ENCODE data around the gene SLIT3.

Gene SLIT3

DNA sequence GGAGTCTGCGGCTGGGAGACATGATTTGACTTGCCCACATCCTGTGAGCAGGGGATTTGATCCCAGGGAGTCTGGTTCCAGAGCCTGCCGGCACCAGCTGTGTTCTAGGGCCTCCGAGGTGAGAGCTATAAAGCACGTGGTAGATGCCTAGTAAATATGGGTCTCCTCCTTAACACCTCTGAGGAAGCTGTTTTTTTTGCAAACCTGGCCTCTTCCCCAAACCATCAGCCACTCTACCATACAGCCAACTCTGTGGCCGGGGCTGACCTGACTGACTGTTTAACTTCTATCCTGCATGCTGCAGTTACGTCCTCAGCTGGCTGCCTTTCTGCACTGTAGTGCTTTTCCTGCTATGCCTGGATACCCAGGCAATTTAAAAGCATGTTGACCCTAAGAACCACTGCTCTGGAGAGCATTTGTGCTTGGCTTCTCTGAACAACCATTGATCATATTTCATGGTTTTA, 220.5 kb downstream of the SLIT3 start:
- no peak for DNase-seq (ENCODE audit: low read depth)

DNA sequence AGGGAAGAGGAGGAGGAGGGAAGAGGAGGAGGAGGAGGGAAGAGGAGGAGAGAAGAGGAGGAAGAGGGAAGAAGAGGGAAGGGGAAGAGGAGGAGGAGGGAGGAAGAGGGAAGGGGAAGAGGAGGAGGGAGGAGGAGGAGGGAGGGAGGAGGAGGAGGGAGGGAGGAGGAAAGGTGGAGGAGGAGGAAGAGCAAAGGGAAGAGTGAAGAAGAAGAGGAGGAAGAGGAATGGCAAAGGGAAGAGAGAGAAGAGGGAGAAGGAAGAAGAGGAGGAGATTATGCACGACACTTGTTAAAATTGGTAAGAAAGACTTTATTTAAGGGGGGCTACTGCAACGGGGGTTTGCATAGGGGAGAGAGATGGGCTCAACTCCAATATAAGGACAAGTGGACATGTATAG, 221.2 kb downstream of the SLIT3 start:
- no peak for DNase-seq (ENCODE audit: low read depth)

DNA sequence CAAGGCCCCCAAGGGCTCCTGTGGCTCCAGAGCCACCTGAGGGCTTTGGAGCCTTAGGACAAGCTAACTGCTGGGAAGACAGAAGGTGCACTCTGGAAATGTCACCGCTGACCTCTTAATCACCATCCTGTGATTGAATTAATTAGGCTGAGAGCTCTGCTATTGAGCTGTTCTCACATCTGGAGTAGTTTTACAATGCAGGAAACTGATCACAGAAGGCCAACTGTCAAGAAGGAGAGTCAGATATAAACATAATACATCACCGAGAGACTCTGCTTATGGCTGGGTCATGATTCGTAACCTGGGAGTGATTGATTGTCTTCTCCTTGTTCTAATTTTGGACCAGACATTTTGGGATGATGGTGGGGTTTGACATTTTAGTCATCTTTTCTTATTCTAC, 226.1 kb downstream of the SLIT3 start:
- DNase-seq (ENCODE audit: low read depth) = no peak

DNA sequence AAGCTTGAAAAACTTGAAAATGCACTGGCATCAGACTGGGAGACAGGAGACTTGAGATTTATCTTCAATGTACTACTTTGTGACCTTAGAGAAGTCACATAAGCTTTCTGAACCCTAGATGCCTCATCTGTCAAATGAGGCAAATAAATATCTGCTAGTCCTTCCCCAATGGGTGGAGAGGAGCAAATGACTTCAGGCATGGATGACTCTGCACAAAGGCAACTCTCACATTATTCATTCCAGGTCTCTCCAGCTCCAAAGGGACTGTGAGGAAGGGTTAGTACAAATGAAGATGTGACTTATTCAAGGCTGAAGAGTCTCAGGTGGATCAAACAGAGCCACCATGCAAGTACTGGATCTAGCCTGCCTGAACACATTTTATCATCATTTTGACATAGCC, 228.7 kb downstream of the SLIT3 start:
- no peak for DNase-seq (ENCODE audit: low read depth)

DNA sequence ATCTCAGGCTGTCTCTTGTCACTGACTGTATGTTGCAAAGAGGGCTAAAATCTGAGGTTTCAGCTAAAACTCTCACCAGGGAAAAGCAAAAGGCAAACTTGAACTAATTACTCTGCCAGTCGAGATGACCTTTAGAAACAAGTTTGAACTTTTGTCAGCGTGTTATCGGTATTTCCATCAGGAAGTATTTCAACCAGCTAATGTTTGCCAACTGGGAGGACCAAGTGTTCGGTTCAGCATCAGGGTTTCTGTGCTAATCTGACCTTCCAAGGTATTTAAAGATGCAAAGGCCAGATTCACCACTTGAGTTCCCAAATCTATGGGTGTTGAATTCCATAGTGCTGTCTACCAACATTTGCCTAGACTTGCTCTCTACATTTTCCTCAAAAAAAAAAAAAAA, 230.5 kb downstream of the SLIT3 start:
- DNase-seq (ENCODE audit: low read depth) = no peak

DNA sequence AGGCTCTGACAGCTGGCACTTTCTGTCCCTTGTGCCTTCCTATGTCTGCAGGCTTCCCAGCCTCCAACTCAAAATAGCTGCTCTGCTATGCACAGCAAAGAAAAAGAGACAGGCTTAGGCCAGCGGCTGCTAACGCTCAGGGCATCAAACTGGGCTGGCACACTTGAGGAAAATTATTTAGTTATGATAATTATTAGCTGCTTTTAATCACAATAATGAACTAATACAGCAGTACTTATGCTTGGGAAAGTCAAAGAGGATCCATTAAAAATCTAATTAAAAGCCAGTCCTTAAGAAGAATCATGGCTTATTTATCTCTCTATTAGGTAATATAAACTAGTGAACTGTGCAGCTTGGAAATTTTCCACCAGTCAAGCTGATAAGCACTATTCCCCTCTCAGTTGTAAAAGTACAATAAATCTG, 233.2 kb downstream of the SLIT3 start:
- no peak for DNase-seq (ENCODE audit: low read depth)

DNA sequence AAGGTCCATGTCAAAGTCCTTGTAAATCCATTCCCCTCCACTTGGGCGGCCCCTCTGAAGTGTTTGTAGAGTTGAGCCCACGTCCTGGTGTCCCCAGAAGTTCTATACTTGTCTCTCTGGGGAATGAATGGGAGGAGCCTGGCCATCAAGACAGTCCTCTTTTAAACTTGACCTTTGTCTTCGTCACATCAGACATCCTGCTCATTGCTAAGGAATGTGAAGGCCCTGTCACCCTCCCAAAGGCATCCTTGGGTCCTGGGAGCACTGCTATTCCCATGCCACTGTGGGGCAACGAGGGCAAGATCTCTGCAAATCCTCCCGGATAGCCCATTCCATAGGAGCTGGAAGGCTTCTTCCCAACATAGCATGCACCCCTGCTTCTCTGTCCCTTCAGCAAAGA, 235.5 kb downstream of the SLIT3 start:
- DNase-seq (ENCODE audit: low read depth) = no peak

DNA sequence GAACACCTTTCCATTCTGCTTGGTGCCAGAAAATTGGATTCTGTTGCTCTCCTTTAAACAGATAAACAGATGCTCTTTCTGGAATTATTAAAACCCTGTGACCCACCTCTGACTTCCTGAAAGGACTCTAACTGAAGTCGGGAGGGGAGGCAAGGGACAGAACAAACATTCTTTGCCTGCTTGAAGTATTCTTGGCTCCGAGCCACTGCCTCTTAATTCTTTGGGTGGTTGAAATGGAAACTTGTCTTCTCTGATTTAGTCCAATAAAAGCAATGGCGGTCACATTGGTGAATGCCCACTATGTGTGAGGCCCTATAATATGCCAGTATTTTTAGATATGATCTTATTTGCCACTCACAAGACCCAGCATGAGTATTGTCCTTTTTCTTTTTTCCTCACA, 236.8 kb downstream of the SLIT3 start:
- no peak for DNase-seq (ENCODE audit: low read depth)

DNA sequence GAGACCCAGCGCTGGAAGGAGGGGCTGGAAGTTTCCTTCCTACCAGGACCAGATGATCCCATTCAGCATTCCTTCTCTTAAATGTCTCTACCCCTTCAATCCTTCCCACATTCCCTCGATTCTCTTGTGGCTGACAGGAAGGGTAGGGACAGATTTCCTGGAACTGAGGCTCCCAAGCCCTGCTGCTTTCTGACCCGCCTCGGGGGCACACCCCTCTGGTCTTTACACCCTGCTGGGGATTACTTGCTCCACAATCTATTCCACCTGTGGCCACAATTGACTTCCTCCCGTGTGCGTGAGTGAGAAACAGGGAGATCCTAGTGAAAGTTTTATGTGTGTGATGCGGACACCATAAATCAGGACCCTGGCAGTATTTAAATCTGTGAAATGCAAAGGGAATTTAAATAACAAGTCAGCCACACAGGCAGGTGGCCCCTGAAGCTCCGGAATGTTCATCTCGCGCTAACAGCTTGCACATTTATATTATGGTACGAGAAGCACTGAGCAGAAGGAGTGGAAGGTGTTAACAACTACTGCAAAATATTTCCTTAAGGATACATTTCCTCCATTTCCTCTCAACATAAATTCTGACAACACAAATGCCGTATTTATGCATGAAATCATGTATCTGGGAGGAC, 237.5 kb downstream of the SLIT3 start:
- no peak for DNase-seq (ENCODE audit: low read depth)

DNA sequence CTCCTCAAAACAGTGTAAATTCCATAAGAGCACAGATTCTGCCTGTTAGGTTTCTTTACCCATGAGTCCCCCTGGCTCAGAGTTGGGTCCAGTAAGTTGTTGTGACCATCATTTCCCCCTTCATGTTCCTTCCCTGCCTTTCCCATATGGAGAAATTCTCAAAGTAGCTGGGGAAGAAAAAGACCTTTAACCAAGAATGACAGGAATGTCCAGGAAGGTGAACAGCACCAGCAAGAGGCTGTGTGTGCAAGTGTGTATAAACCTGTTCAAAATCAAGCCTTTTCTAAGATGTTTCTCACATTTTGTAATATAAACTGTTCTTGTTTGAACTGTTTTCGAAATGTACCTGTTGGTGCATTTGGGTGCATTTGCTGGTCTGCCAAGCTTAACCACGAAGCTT, 238.2 kb downstream of the SLIT3 start:
- no peak for DNase-seq (ENCODE audit: low read depth)

DNA sequence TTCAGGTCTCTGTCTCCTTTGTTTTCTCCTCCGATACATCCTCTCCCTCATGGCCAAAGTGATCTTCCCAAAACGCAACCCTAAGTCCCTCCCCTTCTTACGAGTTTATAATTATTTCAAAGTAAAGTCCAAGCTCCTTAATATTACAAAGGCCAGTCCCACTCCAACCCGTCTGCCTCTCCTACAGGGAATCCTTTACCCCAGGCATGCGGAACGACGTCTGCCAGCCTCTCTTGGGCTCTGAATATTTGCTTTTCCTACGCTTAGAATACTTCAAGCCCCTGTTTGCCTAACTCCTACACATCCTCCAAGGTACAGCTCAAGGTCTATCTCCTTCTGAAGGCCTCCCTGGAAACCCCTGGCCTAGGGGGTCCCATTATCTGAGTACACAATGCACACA, 246.4 kb downstream of the SLIT3 start:
- no peak for DNase-seq (ENCODE audit: low read depth)

DNA sequence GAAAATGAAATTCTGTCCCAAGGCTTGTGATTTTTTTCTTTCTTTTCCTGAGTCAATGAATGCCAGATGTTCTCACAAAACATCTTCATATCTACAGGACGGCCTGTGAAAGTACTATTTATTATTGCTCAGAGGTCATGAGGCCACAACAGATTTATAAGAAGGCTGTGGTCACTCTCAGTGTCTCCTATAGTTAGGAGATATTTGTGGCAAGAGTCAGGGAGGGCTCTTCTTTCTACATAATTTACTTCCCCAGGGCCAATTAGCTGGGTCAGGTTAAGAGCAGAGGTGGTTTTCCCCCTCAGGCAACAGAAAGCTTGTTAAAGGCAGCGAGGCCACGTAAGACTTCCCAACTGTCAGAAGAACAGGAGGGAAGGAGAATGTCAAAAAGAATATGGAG, 248.7 kb downstream of the SLIT3 start:
- no peak for DNase-seq (ENCODE audit: low read depth)

DNA sequence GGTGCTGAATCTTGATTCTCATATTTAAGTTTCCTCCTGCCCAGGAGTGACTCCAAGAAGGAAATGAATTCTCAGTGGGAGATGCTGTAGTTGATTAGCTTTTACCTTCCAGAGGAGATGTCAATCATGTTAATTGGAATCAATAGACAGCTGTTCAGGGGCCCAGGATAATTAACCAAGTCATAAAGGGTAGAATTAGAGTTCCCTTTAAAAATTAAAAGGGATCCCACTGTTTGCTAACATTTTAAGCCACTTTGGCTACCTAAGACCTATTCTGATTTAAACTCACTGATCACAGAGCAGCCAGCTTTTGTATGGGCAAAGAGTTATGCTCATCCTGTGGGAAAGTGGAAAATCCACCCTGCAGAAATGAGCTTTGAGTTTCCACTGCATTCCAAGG, 249.6 kb downstream of the SLIT3 start:
- DNase-seq (ENCODE audit: low read depth) = no peak

DNA sequence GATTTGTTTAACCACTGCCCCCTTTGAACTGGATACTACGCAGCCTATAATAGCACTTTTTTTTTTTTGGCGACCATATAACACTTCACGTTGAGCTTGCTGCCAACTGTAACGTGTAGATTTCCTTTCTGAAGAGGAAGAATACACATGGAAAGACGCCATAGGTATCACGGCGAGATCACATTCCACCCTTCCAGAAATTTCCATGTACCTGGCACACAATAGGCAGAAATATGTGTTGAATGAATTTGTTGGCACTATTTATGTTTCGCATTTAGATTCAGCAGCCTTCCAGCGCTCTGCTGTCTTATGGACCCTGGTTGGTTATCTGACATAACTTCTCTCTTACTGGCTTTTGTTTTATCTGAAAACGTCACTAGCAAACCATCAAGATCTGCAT, 250.3 kb downstream of the SLIT3 start:
- DNase-seq (ENCODE audit: low read depth) = no peak

DNA sequence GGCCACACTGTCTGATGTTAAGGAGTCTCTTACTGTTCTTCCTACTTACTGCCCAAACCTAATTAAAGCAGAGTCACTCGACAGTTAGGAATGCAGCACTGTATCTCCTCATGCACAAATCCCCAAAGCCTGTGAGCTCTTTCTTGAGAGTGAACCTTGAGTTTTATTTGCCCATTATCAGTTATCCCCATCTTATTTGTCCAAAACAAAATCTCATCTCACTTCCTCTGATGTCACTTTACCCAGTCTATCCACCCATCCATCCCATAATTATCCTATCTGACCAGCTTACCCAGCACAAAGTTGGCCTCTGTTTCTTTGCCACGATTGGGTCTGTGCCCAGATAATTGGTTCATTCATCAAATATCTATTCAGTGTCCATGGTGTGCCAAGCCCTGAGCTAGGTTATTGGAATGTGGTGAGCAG, 250.8 kb downstream of the SLIT3 start:
- no peak for DNase-seq (ENCODE audit: low read depth)

DNA sequence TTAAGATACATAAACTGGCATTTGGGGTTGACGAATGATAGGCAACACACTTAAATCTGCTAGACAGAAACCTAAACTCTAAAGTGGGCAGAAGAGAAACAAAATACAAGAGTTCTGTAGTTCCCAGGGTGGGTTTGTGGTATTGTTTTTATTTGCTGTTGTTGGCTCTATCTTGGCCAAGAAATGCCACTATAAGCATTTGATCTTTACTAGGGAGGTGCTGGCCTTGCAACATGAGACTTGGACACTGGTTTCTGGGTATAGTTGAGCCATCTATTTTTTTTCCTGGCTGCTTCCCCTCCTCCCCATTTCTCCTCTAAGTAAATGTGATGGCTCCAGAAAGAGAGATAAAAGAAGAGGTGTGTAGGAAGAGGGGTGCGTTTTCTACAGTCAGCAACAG, 251.2 kb downstream of the SLIT3 start:
- no peak for DNase-seq (ENCODE audit: low read depth)

DNA sequence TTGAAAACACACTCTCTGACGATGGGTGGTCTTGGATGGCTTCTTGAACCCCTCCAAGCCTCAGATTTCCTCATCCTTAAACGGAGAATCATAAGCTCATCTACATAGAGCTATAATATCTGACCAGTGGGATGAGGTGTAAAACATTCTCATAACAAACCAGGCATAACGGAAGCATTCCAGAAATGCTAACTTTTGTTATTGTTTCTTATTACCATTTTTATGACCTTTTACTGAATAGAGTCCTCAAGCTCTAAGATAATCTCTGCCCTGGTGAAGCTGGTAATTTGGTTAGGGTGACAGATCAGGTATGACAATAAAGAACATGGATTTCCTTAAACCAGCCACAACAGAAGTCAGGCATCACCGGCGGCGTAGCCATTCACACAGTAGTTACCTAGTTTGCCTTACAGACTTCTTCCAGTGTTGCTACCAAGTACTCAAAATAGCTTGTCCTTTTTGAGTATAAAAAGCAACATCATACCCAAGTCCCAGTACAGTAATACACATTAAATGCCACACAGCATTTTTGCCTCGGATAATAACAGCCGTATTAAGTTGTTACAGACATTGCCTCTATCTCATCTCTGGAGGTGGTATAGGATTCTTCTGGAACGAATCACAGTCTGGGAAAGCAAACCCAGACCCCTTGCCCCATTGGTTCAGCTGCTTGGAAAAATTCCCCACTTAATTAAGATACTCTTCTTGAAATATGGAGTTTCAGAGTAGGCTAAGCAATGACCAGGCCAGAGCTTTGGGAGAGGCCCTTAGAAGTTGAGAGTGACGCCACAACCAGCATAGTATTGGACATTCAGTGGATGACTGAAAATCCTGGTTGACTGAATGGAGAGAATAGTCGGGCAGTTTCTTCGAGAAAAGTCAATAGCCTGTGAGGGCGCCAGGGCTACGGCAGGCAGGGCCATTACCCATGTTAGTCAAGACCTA, 252.5 kb downstream of the SLIT3 start:
- no peak for DNase-seq (ENCODE audit: low read depth)

DNA sequence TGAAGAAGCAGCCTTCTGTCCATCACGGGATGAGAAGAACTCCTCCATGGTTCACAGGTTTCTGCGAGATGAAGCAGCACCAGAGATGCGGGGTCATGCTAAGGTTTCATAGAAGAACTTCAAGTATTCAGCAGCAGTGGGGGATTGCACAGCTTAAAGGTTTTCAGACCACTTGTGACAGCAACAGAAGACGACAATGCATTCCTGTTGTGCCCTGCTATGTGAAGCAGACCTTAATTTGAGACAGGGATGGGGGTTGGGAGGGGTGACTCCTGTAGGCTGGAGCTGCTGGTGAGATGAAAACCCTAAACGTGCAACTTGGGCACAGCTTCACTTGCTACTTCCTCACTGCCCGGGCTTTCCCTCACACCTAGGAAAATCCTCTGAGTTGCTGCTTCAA, 256.0 kb downstream of the SLIT3 start:
- no peak for DNase-seq (ENCODE audit: low read depth)

DNA sequence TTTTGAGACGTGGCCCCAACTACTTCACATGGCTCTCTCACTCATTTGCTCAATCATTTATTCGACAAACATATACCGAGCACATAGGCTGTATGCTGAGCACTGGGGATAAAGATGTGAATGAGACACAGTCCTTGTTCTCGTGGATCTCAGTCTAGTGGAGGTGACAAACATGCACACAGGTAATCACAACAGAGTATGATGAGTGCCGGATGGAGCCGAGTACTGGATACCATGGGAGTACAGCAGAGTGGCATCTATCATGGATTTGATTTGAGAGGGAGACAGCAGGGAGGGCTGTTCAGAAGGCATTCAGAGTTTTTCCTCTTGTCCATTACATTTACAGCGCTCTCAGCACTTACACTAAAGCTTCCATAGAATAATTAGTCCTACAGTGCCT, 259.8 kb downstream of the SLIT3 start:
- DNase-seq (ENCODE audit: low read depth) = no peak

DNA sequence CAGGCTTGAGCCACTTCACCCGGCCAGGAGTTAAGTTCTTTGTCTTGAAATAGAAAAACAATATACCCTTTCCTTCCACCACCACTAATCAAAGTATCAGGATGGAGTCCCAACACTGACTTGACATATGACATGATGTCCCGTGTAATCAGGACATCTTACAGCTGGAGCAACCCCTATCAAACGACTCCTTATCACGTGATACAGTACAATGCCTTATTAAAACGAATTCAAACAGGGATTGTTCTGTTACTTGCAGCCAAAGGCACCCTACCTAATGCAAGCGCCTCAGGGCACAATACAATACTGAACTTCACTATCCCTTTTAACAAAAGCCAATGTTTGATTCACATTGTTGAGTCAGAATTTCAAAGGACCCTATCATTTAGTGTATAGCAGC, 261.3 kb downstream of the SLIT3 start:
- DNase-seq (ENCODE audit: low read depth) = no peak

DNA sequence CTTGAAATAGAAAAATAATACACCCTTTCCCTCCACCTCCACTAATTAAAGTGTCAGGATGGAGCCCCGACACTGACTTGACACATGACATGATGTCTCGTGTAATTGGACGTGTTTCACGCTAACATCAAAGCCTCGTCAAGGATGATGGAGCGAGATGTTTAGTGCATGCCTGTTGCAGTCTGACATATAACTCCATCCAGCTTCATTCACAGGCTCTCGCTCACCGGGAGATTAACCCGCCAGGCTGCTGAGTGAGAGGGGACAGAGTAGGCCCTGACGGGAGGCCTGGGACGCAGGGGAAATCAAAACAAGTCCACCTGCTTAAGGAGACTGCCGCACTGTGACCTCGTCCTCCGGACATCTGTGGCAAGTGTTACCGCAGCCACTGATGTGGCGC, 263.5 kb downstream of the SLIT3 start:
- no peak for DNase-seq (ENCODE audit: low read depth)

DNA sequence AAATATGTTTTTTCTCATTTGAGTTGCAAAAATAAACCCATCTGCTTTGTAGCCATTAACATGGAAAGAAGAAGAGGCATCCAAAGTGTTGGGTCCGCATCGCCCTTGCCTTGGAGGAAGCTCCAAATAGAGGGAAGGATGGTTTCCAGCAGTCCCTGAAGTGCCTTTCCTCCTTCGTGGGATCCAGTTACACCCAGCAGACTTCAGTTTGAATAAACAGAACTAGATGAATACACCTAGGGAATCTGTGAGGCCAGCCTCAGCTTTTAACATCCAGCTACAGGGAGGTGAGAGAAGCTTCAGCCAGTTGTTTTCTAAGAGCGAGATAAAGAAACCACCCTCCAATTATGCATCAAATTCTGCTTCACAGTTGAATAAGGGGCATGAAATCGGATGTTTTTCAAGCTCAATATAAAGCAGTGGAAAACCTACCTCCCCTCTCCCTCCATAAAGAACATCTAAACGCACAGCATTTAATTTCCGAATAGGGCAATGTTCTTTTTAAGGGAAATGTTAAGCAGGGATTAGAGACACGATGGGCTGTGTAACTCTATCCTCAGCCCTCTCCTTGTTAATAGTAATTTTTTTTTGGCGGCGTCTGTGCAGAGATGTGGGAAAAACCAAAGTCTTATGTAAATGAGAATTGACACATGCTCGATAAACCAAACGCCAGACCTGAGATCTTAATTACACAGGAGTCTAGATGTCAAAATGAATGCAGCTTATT, 264.7 kb downstream of the SLIT3 start:
- no peak for DNase-seq (ENCODE audit: low read depth)

All from iris pigment epithelial cell (primary cell).